GM21529 (cell line): Measurements from ENCODE around the gene GNLY.
"Not testable (repeated sequence)": the region's sequence is repeated elsewhere in the genome, so short reads cannot be mapped to it uniquely, and the experiment has no call there.

Experiments used
- ATAC-seq: cut with Tn5 transposase; IDR thresholded peaks from one replicate; pipeline ENCODE4 v1.9.1; 2021; ENCODE audit not compliant: unreplicated experiment

GNLY gene

DNA sequence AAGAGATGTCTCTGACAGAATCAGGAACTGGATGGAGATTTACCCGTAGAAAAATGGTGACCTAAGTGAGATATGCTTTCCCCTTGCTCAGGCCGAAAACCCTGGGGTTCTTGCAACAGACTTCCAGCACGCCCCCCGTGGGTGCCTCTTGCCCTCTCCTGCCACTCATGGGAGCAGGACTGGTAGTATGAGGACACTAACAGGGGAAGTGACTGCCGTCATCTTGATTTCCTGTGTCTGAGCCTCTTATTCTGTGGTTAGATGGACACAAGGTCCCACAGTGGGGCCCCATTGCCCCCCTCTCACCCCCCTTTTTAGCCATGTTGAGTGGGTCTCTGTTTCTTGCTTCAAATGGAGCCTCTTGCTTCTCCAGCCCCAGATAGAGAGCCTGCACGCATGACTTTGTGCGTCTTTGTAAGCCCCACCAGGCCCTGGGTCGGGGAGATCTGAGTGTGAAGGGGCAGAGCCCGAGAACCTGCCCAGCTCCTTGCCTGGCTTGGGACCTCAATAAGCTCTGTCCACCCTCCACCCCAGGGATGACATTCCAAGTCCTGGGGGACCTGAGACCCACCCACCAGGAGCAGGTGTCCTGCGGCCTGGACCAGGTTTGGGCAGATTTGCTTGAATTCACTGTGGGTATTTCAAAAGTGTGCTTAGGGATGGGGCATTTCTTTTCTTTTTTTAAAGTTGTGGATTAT, 12.6 kb downstream of the GNLY start:
- ATAC-seq = no peak

DNA sequence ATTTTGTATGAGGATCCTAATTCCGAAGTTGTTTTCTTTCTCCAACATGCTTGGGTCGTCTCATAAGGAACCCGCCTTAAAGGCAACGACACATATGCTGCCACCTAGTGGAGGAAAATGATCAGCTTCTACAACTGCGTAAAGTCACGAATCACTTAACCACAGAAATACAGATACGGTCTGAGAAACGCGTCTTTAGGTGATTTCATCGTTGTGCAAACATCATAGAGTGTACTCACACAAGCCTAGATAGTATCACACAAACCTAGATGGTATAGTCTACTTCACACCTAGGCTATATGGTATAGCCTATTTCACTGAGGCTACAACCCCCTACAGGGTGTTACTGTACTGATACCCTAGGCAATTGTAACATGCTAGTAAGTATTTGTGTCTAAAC, 13.1 kb downstream of the GNLY start:
- peak; percentile 70 for ATAC-seq

DNA sequence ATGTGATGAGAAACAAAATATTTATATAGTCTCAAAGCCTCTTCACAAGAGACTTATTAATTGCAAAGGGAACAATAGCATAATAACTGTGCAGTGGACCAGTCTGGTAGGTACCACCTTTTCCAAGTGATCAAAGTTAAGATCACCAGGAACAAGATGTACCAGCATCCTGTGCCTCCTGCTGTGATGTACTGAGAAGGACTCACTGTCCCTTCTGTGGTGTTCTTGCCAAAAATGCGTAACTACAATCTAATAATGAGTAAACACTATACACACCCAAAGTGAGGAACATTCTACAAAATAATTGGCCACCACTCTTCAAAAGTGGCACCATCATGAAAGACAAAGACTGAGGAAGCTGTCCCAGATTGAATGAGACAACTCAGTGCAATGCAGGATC, 14.5 kb downstream of the GNLY start:
- no peak for ATAC-seq

DNA sequence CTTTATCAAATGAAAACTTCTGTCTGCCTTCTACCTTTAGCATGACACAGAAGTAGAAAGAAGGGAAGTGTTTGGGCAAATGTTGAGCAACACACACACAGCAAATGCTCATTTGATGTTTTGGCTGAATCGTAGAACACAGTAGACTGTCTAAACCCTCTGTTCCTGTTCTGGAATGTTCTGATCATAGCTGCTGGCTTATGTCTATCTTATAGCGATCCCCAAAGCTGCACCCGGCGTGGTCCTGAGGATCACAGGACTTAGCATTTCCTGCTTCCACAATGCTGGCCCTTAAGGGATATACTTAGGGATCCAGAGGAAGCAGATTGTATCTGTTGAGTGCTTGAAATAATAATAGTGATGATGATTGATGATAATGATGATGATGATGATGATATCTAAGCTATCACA, 15.2 kb downstream of the GNLY start:
- ATAC-seq = no peak

DNA sequence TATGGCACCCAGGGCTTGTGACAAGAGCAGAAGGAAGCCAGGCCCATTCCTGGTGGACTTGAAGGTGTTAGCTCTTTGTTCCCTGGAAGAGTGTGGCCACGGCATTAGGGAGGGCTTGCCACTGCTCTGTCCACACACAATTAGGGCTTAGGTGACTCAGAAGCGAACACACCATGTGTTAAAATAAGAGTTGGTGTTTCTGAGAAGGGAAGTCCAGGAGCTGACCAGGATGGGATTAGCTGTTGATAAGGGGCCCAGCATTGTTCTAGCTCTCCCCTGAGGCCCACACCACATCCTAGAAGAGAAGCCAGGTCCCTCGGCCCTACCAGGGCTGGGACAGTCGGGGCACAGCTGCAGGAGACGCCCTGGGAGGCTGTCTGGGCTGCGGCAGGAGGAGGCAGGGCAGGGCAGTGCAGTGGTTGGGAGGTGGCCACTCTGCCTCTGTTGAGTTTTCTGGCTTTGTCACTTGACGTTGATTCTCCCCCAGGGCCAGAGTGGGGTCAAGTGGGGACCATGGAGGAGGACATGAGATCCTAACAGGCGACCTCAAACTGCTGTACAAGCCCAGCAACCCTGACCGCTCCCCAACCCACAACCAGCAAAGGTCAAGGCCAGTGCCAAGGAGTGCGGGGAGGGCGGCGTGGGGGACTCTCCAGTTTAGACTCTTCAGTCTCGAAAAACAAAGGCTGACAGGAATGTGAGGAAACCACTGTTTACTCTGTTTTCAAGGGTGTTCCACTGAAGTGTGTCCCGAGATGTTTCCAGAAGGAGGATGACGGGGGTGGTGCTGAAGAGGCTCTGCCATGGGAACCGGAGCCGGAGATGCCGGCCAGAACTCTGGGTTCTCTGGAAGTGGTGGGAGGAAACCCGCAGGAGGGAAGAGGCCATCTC, 16.8 kb downstream of the GNLY start:
- ATAC-seq = no peak

DNA sequence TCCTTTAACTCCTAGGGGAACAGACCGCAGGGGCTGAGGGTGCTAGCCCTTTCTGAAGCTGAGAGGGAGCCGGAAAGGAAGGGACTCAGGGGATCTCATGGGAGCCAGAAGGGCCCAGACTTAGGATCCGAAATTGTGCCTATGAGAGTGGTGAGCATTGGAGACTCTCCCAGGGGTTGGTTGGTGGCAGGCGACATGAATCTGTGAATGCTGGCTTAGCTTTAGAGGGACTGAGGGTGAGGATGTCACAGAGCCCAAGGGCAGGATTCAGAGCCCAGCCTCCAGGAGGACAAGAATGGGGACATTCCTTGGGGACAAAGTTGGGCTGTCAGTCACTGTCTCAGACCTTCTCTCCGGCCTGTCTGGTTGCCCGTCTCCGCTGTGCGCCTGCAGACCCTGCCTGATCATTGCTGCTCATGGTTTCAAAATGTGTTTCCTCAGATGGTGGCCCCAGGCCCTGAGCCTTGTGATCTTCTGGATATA, 17.5 kb downstream of the GNLY start:
- no peak for ATAC-seq

DNA sequence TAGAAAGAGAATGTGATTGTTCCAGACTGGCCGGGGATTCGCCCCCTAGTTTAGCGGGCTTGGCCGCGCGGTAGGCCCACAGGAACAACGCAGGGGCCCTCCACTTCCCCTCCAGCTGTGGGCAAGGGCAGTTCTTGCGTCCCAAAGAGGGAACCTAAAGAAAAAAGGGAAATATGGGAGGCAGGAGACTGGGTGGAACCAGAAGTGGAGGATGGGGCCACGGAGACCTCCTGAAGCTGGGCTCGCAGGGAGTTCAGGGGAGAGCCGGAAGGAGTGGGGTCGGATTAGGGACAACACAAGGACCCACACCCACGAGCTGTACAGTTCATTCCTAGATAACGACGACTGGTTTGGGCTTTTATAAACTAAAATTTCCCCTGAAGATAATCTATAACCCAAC, 18.2 kb downstream of the GNLY start:
- ATAC-seq = no peak

DNA sequence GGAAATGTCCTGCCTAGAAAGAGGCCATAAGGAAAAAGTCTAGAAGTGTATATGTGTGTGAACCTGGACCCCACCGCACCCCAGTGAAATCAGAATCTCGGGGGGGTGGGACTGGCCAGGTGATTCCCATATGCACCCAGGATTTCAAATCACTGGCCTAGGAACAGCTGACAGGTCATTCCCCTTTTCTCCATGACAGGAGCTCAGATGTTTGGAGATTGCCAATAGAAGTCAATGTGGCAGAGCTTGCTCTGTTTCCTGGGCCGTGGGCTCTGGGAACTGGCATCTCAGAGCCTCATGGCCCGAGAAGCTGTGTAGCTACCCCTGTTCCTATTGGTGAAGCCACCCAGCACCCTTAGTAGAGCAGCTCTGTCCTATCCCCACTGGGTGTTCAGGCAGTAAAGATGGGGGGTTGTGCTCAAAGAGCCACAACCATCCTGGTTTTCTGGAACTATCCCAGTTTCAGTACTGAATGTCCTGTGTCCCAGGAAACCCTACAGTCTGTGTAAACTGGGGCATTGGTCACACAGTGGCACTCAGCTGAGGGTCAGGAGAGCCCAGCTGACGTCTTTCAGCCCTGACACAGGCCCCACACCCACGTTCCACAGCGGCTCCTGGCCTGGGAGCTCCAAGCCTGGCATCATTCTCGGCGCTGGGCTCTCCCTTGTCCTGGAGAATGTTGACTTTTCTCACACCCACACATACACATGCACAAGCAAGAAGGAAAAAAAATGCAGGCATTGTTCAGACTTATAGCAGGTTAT, 18.9 kb downstream of the GNLY start:
- no peak for ATAC-seq

DNA sequence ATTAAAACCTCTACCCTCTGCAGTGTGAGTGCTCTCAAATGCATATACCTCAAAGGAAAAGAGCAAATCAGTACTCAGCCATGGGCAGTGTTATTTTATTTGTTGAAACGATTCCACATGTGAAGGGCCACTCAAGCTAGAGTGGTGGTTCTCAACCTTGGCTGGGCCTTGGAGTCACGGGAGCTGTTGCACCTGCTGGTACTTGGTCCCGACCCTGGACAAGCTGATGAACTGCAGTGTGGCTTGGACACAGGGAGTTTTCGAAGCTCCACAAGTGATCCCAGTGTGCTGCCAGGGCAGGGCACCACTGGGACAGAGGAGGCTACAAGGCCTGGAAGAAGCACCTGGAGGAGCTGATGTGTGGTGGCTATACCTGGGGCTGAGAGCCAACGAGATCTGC, 19.7 kb downstream of the GNLY start:
- ATAC-seq = no peak

DNA sequence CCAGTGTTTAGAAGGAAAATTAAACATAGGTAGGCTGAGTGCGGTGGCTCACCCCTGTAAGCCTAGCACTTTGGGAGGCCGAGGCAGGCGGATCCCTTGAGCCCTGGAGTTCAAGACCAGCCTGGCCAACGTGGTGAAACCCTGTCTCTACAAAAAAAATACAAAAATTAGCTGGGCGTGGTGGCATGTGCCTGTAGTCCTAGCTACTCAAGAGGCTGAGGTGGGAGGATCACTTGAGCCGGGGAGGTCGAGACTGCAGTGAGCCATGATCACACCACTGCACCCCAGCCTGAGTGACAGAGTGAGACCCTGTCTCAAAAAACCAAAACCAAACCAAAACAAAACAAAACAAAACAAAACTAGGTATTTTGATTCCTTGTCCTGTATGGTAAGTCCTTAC, 20.3 kb downstream of the GNLY start:
- ATAC-seq = not testable (repeated sequence)

DNA sequence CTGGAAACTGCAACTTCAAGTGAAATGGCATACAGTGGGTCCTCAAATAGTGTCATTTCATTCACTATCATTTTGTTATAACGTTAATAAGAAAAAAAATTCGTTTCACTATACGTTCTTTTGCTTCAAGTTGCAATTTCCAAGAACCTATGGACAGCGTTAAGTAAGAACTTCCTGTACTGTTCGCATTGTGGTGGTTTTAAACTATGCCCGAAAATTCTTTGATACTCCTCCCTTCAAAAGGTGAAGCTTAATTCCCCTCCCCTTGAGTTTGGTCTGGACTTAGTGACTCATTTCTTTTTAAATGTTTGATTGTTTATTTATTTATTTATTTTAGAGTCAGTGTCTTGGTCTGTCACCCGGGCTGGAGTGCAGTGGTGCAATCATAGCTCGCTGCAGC, 20.7 kb downstream of the GNLY start:
- ATAC-seq = no peak

DNA sequence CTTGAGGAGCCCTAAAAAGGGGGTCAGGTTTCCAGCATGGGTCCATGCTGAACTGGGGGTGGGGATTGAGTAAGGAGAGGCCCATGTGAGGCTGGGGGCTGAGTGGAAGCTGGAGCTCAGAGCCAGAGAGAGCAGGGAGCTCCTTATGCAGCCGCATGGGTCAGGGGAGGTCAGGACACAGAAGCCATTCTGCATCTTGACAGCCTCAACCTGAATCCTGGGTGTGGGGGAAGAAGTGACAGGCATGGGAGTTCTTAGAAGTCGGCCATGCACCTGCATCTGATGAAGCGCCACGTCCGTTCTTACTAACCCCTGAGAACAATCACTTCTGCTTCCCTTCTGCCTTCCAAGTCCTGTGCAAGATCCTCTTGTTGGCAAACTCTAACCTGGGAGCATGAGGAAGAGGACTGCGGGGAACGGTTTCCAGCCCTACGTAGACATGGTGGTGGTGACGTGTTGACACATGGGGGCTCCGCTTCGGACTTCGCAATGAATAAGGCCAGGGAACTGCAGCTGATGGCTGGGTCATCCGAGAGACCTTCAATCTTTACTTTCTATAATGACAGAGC, 22.3 kb downstream of the GNLY start:
- no peak for ATAC-seq

DNA sequence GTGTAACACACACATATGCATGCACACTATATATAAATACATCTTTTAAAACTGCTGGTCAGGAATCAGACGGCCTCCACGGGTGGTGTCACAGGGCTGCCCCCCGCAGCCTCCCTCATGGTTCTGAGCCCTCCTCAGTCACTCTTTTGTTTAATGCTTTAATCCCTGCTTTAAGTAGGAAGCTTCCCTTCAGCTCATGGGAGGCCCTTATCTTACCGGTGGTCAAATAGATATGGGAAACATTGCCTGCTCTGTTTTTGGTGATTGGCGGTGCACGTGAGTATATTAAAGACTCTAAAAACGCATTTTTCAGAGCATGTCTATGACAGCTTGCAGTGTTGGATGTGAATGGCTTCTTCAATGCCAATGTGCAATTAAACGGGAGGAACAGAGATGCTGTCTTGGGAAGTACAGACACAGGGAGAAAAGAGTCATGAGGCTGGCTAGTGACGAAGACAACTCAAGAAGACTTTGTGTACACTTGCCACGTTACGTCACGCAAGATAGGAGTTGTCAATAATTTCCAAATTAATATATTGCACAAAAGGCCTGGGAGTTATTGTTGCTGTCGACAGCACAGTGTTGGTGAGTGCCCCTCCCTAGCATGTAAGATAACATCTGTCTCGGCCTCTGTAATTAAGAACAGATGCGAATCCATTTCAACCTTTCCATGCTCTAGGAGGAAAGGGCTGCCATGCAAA, 23.3 kb downstream of the GNLY start:
- no peak for ATAC-seq

DNA sequence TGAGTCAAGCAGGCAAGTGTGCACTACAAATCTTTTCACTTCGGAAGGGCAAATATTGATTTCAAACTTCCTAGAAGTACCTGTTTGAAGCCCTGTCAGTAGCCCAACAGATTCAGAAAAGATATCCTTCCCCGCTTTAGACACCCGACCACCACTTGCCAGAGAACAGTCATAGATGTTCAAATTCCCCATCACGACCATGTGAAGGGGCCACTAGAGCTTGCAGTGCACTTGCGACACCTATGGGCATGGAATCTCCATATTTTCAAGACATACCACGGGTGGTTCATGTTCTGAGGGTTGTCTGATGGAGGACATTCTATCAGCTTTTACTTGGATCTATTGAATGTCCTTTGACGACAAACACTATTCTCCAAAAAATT, 23.8 kb downstream of the GNLY start:
- ATAC-seq = no peak

DNA sequence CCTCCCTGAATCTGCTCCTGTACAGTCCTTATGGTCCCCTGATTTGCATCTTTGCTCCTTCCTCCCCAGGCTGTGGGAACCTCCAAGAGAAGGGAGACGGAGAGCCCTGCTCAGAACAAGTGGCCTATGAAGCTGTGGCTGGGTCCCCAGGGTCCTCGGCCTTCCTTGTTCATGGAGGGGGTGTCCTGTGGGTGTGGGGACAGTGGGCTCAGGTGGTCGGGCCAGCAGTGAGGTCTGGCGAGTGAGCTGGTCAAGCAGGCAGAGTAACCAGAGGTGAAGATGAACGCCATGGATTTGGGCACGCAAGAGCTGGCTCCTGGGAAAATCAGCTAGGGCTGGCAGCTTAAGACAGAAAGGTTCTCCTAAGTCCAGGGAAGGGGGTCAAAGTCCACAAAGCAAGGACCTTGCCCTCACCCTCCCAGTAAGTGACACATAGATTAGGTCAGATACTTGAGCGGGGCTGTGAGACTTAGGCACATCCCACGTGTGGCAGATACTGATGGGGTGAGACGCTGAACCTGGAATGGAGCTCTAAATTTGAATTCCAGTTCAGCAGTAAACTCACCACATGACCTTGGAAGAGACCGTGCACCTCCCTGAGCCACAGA, 24.8 kb downstream of the GNLY start:
- ATAC-seq = no peak

DNA sequence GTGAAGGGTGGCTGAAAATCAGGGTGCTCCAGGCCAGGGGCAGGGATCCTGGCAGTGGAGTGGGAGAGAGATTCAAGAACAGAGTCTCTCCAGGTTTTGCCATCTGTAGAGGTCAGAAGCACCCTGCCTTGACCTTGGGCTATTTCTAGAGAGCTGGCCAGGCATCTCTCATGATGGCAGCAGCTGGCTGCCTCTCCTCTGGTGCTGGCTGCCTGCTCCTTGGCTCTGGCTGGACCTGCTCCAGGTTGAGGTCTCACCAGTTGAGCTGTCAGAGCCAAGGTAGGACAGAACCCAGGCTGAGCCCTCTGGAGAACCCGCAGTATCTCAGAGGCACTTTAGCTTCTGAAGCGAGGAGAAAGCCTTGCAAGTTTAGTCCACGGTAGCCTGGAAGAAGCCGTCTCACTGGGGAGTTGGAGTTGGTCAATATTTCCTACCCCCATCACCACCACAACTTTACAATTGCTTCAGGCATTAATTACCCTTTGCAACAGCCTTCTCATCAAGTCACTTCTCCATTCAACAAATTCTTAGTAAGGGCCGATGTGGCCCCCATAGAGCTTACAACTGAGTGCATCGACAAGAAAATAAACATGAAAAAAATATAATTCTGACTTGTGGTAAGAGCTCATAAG, 25.6 kb downstream of the GNLY start:
- ATAC-seq = no peak

DNA sequence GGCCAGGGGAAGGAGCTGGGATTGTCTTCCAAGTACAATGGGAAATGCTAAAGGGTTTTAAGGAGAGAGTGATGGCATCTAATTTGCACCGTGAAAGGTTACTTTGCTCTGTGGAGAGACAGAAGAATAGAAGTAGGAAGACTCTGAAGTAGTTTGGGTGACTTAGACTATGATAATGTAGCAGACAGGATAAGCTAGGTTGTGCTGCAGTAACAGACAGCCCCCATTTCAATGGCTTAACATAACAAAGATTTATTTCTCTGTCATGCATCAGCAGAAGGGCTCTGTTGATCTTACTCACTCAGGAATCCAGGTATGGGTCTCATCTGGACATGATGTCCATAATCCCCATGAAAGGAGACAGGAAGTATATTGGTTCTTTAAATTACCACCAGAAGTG, 26.4 kb downstream of the GNLY start:
- ATAC-seq = no peak

DNA sequence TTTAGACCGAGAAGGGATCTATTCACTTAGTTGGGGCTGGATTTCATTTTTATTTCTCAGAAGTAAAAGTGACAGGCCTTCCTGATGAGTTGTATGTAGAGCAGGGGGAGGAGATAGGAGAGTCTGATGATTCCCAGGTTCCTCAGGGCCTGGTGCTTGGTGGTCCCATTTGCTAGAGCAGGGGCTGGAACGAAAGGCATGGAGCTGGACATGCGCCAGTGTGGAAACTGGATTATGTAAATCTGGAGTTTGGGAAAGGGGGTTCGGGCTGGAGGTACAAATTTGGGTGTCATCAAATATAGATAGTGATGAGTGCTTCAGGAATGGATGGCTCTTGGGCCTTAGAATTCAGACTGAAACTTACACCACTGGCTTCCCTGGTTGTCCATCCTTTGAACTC, 27.5 kb downstream of the GNLY start:
- no peak for ATAC-seq

DNA sequence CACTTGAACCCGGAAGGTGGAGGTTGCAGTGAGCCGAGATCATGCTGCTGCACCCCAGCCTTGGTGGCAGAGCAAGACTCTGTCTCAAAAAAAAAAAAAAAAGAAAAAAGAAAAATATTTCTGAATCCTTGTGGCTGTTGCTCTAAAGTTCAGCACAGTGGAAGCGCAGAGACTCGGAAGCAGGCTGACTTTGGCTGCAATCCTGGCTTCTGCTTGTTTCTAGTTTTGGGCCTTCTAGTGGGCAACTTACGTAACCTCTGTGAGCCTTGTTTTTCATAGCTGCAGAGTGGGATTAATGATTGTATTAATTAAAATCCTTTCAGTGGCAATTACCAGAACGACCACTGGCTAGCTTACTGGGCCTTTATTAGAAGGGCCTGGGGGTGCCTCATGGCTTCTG, 28.4 kb downstream of the GNLY start:
- no peak for ATAC-seq
